Left lung (tissue), 10 donors: ENCODE data around the gene EFHC2. TPM values are rescaled to one million over a fixed set of nuclear protein-coding genes. Genes with fewer than 3 reads are reported as not detected.
"Not testable (repeated sequence)": the region's sequence is repeated elsewhere in the genome, so short reads cannot be mapped to it uniquely, and the experiment has no call there.

Experiments used
- ATAC-seq: fragments of 200-7000 bp; cut with Tn5 transposase; one replicate; pipeline ENCODE4 v1.9.1; 2020; ENCODE audit warnings: moderate library complexity
- DNase-seq, 4 donors: peaks; one replicate each; pipeline ENCODE4 v3.0.0-alpha.2; 2013 to 2020
- H3K27ac ChIP-seq, 2 donors: fragments of 200-600 bp; sonication (generic) in 1 of 2; one replicate each; pipeline versions ENCODE4 v1.5.0 to v1.8.0; 2020 to 2021
- H3K27me3 ChIP-seq, 2 donors: fragments of 200-600 bp; sonication (generic) in 1 of 2; one replicate each; pipeline versions ENCODE4 v1.5.0 to v1.8.0; 2020 to 2021
- H3K36me3 ChIP-seq, 2 donors: fragments of 200-600 bp; sonication (generic) in 1 of 2; one replicate each; pipeline versions ENCODE4 v1.5.0 to v1.8.0; 2020 to 2021
- H3K4me1 ChIP-seq, 2 donors: fragments of 200-600 bp; one replicate each; pipeline ENCODE4 v1.8.0; 2021
- H3K4me3 ChIP-seq, 2 donors: fragments of 200-600 bp; sonication (generic) in 1 of 2; one replicate each; pipeline versions ENCODE4 v1.5.0 to v1.8.0; 2020 to 2021; ENCODE audit warnings: mild to moderate bottlenecking in 1 of 2
- H3K9me3 ChIP-seq, 2 donors: fragments of 200-600 bp; sonication (generic) in 1 of 2; one replicate each; pipeline versions ENCODE4 v1.5.0 to v1.8.0; 2020 to 2021
- intact Hi-C, 2 donors: fragments of 100-400 bp; cut with DNase I; formaldehyde crosslinking; loops; one replicate each; pipeline versions ENCODE4 v1.11.2 to v1.14.2; 2022
- polyA plus RNA-seq, 6 donors: library from polyadenylated mRNA; unstranded; fragments of 120-200 nt; gene quantifications; one replicate each; pipeline ENCODE4 v1.2.1, GENCODE V29; 2013; ENCODE audit not compliant: insufficient read length in 6 of 6
- total RNA-seq, 2 donors: library from RNA; stranded (reverse); fragmentation: NEBNext Ultra II Directional; extraction: Animal tissue kit (Norgen Biotek cat#: 25700); gene quantifications; one replicate each; pipeline ENCODE4 v1.2.1, GENCODE V29; 2021
- TF ChIP-seq, protein P1 (sequence below), 2 donors: fragments of 200-600 bp; sonication (generic) in 1 of 2; IDR thresholded peaks; one replicate each; pipeline versions ENCODE4 v1.5.0 to v1.8.0; 2021; ENCODE audit warnings: antibody characterized with exemption in 2 of 2
- donor health status: DM: no; HTN: yes; CAD: no.
- donor health status: DM: no; HTN: no; CAD: no.

EFHC2 gene
- total and polyA plus RNA-seq, 8 donors: 0.85 to 6.0 (median 4.2) TPM

DNA sequence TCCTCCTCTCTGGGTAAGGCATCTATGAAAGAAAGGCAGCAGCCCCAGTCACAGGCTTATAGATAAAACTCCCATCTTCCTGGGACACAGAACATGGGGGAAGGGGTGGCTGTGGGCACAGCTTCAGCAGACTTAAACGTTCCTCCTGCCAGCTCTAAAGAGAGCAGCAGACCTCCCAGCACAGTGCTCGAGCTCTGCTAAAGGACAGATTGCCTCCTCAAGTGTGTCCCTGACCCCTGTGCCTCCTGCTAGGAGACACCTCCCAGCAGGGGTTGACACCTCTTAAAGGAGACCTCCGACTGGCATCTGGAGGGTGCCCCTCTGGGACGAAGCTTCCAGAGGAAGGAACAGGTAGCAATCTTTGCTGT is 89.9 kb downstream of the EFHC2 start:
- no peak overlapping the region for H3K4me3 ChIP-seq
- no peaks in the 10 kb centered on the region for H3K9me3 ChIP-seq
- H3K27me3 ChIP-seq: no peaks in the 10 kb centered on the region
- ATAC-seq: no peak
- no peaks in the 10 kb centered on the region for H3K36me3 ChIP-seq
- H3K4me1 ChIP-seq: peaks cover 2 to 3% of the 10 kb centered on the region in 2 donors
- TF ChIP-seq, protein P1, sequence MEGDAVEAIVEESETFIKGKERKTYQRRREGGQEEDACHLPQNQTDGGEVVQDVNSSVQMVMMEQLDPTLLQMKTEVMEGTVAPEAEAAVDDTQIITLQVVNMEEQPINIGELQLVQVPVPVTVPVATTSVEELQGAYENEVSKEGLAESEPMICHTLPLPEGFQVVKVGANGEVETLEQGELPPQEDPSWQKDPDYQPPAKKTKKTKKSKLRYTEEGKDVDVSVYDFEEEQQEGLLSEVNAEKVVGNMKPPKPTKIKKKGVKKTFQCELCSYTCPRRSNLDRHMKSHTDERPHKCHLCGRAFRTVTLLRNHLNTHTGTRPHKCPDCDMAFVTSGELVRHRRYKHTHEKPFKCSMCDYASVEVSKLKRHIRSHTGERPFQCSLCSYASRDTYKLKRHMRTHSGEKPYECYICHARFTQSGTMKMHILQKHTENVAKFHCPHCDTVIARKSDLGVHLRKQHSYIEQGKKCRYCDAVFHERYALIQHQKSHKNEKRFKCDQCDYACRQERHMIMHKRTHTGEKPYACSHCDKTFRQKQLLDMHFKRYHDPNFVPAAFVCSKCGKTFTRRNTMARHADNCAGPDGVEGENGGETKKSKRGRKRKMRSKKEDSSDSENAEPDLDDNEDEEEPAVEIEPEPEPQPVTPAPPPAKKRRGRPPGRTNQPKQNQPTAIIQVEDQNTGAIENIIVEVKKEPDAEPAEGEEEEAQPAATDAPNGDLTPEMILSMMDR (IDR thresholded peaks at IDR 0.05): no peak
- H3K27ac ChIP-seq: peak overlapping the region in 1 of 2 donors; percentile 13
- intact Hi-C loops: no loop called here
- DNase-seq: no peak

DNA sequence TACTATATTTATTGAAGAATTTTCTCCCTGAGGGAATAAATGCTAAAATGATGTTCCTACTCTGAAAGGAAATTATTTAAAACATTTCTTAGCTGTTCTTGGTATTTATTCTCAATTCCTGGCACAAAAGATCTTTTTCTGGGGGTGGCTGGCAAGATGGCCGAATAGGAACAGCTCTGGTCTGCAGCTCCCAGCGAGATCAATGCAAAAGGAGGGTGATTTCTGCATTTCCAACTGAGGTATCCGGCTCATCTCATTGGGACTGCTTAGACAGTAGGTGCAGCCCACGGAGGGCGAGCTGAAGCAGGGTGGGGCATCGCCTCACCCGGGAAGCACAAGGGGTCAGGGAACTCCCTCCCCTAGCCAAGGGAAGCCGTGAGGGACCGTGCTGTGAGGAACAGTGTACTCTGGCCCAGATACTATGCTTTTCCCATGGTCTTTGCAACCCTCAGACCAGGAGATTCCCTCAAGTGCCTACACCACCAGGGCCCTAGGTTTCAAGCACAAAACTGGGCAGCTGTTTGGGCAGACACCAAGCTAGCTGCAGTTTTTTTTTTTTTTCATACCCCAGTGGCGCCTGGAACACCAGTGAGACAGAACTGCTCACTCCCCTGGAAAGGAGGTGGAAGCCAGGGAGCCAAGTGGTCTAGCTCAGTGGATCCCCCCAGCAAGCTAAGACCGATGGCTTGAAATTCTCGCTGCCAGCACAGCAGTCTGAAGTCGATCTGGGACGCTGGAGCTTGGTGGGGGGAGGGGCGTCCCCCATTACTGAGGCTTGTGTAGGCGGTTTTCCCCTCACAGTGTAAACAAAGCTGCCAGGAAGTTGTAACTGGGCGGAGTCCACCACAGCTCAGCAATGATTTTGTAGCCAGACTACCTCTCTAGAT is 90.5 kb downstream of the EFHC2 start:
- H3K9me3 ChIP-seq, H3K4me3 ChIP-seq, H3K27ac ChIP-seq, H3K4me1 ChIP-seq, intact Hi-C loops, H3K27me3 ChIP-seq, H3K36me3 ChIP-seq: not testable (repeated sequence)
- peak in 3 of 4 donors; percentile 43 to 64 (median 51) for DNase-seq
- peak; percentile 77 for ATAC-seq

DNA sequence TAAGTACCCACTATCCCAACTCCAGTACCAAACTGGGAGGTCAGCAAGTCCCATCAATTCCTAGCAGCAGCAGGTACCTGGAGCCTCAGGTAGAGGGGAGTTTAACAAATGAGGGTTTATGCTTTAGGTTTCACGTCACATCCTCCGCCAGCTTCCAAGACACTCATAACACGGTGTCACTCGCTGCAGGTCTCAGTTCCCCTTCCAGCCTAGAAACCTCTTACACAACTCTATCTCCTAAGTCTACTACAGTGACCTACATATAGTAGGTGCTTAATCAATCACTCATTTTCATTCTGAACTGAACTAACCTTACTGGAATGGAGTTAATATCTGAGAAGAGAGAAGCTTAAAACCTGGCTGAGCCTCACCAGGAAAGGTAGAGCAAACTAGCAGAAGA is 96.0 kb downstream of the EFHC2 start:
- no peaks in the 10 kb centered on the region for H3K36me3 ChIP-seq
- no peak overlapping the region for H3K27ac ChIP-seq
- no peaks in the 10 kb centered on the region for H3K27me3 ChIP-seq
- H3K9me3 ChIP-seq: no peaks in the 10 kb centered on the region
- no peak for DNase-seq
- intact Hi-C loops: no loop called here
- H3K4me1 ChIP-seq: no peaks in the 10 kb centered on the region
- TF ChIP-seq, protein P1 (IDR thresholded peaks at IDR 0.05): no peak
- ATAC-seq: no peak
- H3K4me3 ChIP-seq: no peak overlapping the region

DNA sequence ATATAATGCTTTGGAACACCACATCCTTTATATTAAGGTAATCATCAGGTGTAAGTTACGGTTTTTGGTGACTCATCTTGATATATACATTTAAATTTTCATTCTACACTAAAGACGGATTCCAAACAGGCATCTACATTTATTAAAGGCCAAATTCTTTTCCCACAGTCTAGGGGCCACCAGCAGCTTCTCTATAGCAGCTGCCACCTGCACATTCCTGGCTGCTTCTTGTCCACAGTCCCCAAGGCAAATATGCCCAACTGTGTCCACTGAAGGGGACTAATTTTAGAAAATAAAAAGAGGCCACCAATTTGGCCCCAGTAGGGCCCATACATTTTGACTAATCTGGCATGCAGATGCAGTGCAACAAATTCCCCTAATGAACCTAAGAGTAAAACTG is 96.6 kb downstream of the EFHC2 start:
- H3K4me1 ChIP-seq: no peaks in the 10 kb centered on the region
- no peak overlapping the region for H3K27ac ChIP-seq
- no peak for DNase-seq
- no peaks in the 10 kb centered on the region for H3K36me3 ChIP-seq
- ATAC-seq: no peak
- intact Hi-C loops: no loop called here
- H3K4me3 ChIP-seq: no peak overlapping the region
- no peaks in the 10 kb centered on the region for H3K27me3 ChIP-seq
- TF ChIP-seq, protein P1 (IDR thresholded peaks at IDR 0.05): no peak
- no peaks in the 10 kb centered on the region for H3K9me3 ChIP-seq

DNA sequence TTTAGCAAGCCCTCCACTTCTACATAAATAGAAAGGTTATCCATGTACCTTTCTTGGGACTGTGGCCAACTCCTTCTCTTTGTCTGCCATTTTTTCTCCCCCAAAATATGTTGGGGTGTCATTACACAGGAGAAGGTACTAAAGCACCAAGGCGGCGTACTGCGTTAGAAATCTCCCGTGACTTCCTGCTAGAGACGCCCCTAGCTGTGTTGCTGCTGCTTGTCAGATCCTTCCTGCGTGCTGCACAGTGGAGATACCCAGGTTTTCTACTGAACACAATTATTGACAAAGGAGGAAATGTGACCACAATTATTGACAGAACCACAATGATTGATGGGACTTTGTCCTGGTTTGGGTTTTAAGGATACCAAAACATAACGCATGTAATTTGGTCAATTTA is 97.7 kb downstream of the EFHC2 start:
- H3K27ac ChIP-seq: no peak overlapping the region
- H3K9me3 ChIP-seq: no peaks in the 10 kb centered on the region
- no peaks in the 10 kb centered on the region for H3K36me3 ChIP-seq
- TF ChIP-seq, protein P1 (IDR thresholded peaks at IDR 0.05): no peak
- DNase-seq (no peak), ATAC-seq (no peak)
- no peaks in the 10 kb centered on the region for H3K4me1 ChIP-seq
- no peak overlapping the region for H3K4me3 ChIP-seq
- H3K27me3 ChIP-seq: peaks cover 0 to 3% of the 10 kb centered on the region in 2 donors
- intact Hi-C loops: no loop called here
